ENCODE data around the gene SPATA31D1. TPM values are rescaled to one million over a fixed set of nuclear protein-coding genes. Genes with fewer than 3 reads are reported as not detected.
"Not testable (repeated sequence)": the region's sequence is repeated elsewhere in the genome, so short reads cannot be mapped to it uniquely, and the experiment has no call there.

The SPATA31D1 gene
- not detected for polyA plus RNA-seq (2012; ENCODE audit: insufficient read depth, insufficient read length, low read depth)

GRCh38 chr9:81988472-81988871, at the start of gene SPATA31D1:
SPATA31D1 (plus strand) TSS chr9:81988772; CDS start chr9:81988819, 47 bp downstream.
- H3K27me3 ChIP-seq; H3K9me3 ChIP-seq; DNase-seq; H3K4me3 ChIP-seq (ENCODE audit: low read depth, low read length); H3K36me3 ChIP-seq; H3K4me1 ChIP-seq: not testable (repeated sequence)

- not testable (repeated sequence) for DNase-seq; H3K9me3 ChIP-seq; H3K4me1 ChIP-seq; H3K27me3 ChIP-seq; H3K4me3 ChIP-seq (ENCODE audit: low read depth, low read length); H3K36me3 ChIP-seq
These were observed 45.2 kb upstream of the SPATA31D1 start, which contains the start of gene SPATA31D3 for GRCh38 chr9:81943393-81943792. SPATA31D3 (plus strand) TSS chr9:81943500; CDS start chr9:81943586, 86 bp downstream.

GRCh38 chr9:81948650-81949049, 39.9 kb upstream of the SPATA31D1 start:
- H3K9me3 ChIP-seq, DNase-seq, H3K27me3 ChIP-seq: not testable (repeated sequence)

GRCh38 chr9:81953096-81953495, 35.5 kb upstream of the SPATA31D1 start:
- Histone ChIP-seq H3K27me3 (no peaks in the 10 kb centered on the region), H3K36me3 (no peaks in the 10 kb centered on the region), H3K4me1 (no peaks in the 10 kb centered on the region), H3K9me3 (no peaks in the 10 kb centered on the region), H3K4me3 (ENCODE audit: low read depth, low read length) (no peak overlapping the region)
- no peak for TF ChIP-seq CTCF (IDR thresholded peaks at IDR 0.05; ENCODE audit: low read depth, low read length)
- no peak for DNase-seq

More at GRCh38 chr9:81948650-81949049, 39.9 kb upstream of the SPATA31D1 start:
- not testable (repeated sequence) for H3K4me3 ChIP-seq (ENCODE audit: low read depth, low read length); H3K4me1 ChIP-seq; H3K36me3 ChIP-seq

GRCh38 chr9:81955625-81956024, 32.9 kb upstream of the SPATA31D1 start:
- no peak overlapping the region for H3K4me3 ChIP-seq (ENCODE audit: low read depth, low read length)

GRCh38 chr9:81964218-81965171, 24.1 kb upstream of the SPATA31D1 start:
- Histone ChIP-seq H3K4me3 (ENCODE audit: low read depth, low read length) (no peak overlapping the region), H3K9me3 (no peaks in the 10 kb centered on the region; the same call in 1 of the 2 replicates), H3K36me3 (no peaks in the 10 kb centered on the region), H3K27me3 (no peaks in the 10 kb centered on the region), H3K4me1 (no peaks in the 10 kb centered on the region)
- TF ChIP-seq CTCF (IDR thresholded peaks at IDR 0.05; ENCODE audit: low read depth, low read length): no peak
- no peak for DNase-seq

More at GRCh38 chr9:81955625-81956024, 32.9 kb upstream of the SPATA31D1 start:
- Histone ChIP-seq H3K36me3 (no peaks in the 10 kb centered on the region), H3K27me3 (no peaks in the 10 kb centered on the region), H3K4me1 (no peaks in the 10 kb centered on the region), H3K9me3 (no peaks in the 10 kb centered on the region)
- TF ChIP-seq CTCF (IDR thresholded peaks at IDR 0.05; ENCODE audit: low read depth, low read length): no peak
- DNase-seq: no peak

GRCh38 chr9:81968026-81968425, 20.5 kb upstream of the SPATA31D1 start:
- Histone ChIP-seq H3K36me3 (no peaks in the 10 kb centered on the region), H3K9me3 (no peaks in the 10 kb centered on the region; the same call in 1 of the 2 replicates), H3K4me1 (no peaks in the 10 kb centered on the region), H3K4me3 (ENCODE audit: low read depth, low read length) (no peak overlapping the region), H3K27me3 (no peaks in the 10 kb centered on the region)
- no peak for DNase-seq
- TF ChIP-seq CTCF (IDR thresholded peaks at IDR 0.05; ENCODE audit: low read depth, low read length): no peak

All from BE2C (cell line).